LNCaP clone FGC (cell line): ENCODE data around the gene SLC13A3.

ENCODE experiments used
- DNase-seq: peaks from one replicate; pipeline ENCODE4 v3.0.0-alpha.2; 2011; ENCODE audit warnings: low read depth
- H3K4me3 ChIP-seq: 2 replicates; pipeline ENCODE4 v1.5.1; 2011; ENCODE audit warnings: mild to moderate bottlenecking, low read depth, low read length, control low read depth
- TF ChIP-seq, protein P1 (sequence below): IDR thresholded peaks from 2 replicates; pipeline ENCODE4 v1.5.1; 2012; ENCODE audit warnings: mild to moderate bottlenecking; ENCODE audit not compliant: control insufficient read depth, insufficient read depth; ENCODE audit errors: extremely low read depth

The SLC13A3 gene

DNA sequence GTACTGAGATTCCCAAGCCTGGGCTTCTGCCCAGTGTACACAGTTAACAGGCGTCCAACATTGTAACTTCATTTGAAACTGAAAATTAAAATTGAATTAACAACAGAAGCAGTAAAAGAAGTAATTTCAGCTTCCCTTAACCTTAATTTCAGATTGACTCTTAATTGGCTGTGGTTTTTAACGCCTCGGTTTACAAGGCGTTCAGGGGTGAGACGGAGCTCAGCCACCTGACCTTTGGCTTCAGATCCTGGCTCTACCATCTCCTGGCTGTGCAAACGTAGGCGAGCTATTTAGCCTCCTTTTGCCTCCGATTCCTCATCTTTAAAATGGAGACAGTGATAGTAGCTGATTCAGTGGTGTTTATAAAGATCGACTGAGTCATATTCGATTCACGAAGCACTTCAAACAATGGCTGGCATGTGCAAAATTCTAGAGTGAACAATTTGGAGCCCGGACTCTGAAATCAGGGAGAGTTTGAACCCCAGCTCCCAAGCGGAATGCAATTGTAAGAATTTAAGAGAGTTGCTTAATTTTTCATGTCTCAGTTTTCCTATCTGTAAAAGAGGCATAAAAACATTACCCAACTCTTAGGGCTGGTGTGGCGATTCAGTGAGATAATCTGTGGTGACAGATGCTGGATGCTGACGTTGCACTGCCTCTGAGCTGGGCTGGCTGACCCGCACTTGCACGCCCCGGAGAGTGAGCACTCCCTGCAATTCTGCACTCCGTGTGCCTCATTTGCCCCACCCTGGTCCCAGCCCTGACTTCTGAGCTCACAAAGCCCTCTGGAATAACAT, 77.3 kb downstream of the SLC13A3 start:
- no peak for DNase-seq
- no peak overlapping the region for H3K4me3 ChIP-seq
- TF ChIP-seq, protein P1, sequence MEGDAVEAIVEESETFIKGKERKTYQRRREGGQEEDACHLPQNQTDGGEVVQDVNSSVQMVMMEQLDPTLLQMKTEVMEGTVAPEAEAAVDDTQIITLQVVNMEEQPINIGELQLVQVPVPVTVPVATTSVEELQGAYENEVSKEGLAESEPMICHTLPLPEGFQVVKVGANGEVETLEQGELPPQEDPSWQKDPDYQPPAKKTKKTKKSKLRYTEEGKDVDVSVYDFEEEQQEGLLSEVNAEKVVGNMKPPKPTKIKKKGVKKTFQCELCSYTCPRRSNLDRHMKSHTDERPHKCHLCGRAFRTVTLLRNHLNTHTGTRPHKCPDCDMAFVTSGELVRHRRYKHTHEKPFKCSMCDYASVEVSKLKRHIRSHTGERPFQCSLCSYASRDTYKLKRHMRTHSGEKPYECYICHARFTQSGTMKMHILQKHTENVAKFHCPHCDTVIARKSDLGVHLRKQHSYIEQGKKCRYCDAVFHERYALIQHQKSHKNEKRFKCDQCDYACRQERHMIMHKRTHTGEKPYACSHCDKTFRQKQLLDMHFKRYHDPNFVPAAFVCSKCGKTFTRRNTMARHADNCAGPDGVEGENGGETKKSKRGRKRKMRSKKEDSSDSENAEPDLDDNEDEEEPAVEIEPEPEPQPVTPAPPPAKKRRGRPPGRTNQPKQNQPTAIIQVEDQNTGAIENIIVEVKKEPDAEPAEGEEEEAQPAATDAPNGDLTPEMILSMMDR = no peak

DNA sequence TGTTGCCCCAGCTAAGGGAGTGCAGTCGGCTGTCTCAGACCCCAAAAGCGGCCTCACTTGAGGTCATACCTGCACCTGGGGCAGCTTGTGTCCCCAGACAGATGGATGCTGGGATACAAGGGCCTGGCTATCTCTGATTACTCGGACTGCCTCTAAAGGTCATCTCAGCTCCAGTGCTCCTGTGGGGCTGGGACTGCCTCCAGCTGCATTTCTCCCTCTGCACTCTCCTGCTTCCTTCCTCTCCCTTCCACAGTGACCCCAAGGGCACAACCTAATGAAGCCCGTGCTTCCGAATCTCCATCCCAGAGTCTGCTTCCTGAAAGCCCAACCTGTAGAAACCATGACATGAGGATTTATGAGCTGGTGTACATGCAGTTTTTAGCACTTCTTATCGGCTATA, 78.0 kb downstream of the SLC13A3 start:
- DNase-seq = no peak
- TF ChIP-seq, protein P1 = no peak
- no peak overlapping the region for H3K4me3 ChIP-seq

DNA sequence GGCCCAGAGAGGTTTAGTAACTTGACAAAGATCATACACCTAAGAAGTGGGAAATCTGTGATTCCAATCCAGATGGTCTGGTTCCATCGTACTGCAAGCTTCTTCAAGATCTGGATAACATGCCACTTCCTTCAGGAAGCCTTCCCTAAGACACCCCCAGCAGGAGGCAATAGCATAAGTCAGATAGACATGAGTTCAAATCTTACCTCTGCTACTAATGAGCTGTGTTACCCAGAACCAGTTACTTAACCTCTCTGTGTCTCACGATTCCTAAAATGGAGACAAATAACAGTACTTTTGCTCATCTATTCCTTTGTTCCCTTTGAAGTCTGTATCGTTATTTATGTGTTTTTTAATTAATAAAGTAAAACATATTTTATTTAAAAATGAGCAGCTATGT, 78.5 kb downstream of the SLC13A3 start:
- TF ChIP-seq, protein P1 = no peak
- no peak for DNase-seq
- no peak overlapping the region for H3K4me3 ChIP-seq

DNA sequence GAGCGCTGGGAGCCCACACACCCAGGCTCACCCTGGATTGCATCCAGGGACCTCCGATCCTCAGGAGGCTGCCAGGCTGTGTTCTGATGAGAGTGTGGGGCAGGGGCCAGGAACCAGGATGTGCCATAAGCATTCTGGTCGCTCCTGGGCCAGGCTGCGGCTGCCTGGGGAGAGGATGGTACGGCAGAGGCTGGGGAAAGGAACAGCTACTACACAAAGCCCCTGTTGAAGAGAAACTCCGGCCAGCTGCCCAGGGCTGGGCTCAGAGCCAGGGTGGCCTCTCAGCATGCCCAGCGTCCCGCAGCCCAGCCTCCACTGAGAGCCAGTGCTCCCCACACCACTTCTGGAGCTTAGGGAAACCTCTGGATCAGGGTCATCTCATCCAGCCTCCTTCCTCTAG, 79.1 kb downstream of the SLC13A3 start:
- TF ChIP-seq, protein P1 = no peak
- DNase-seq = no peak
- no peak overlapping the region for H3K4me3 ChIP-seq

DNA sequence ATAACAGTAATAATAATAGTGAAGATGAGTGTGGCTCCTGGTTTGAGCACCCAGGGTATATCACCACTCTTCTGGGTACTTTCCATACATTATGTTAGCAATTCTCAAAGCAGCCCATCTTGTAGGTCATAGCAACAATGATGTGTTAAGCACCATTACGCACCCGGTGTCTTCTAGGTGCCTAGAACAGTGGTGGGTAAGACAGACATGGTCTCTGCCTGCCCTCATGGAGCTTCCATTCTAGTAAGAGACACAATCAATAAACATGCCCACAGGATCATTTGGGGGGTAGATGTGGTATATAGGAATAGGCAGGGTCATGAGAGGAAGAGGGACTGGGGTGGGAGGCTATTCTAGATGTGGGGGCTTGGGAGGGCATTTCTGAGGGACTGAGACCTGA, 79.8 kb downstream of the SLC13A3 start:
- no peak overlapping the region for H3K4me3 ChIP-seq

DNA sequence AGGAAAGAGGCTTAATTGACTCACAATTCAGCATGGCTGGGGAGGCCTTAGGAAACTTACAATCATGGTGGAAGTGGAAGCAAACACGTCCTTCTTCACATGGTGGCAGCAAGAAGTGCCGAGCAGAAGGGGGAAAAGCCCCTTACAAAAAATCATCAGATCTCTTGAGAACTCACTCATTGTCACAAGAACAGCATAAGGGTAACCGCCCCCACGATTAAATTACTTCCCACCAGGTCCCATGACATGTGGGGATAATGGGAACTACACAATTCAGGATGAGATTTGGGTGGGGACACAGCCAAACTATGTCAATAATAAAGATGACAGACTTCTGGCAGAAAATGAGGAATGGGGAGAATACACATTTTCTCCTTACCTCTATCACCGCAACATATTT, 80.3 kb downstream of the SLC13A3 start:
- no peak for DNase-seq
- no peak overlapping the region for H3K4me3 ChIP-seq
- TF ChIP-seq, protein P1 = no peak

More for the DNA sequence above, 79.8 kb downstream of the SLC13A3 start:
- no peak for DNase-seq
- TF ChIP-seq, protein P1 = no peak

DNA sequence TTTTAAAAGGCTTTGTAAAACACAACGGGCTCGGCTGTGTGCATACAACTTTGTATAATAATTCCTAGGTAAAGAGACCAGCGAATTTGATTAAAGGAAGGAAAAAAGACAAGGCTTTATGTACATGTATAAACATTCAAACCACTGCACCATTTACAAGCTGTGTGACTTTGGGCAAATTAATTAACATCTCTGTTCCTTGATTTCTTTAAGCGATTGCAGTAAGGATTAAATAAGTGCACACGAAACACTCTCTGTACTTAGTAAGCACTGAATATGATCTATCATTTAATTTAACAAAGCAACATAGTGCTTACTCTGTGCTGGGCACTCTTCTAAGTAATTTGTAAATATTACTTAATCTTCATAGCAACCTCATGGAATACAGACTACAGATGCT, 81.3 kb downstream of the SLC13A3 start:
- TF ChIP-seq, protein P1 = no peak
- DNase-seq = no peak
- H3K4me3 ChIP-seq = no peak overlapping the region
